ENCODE measurements around the gene NRROS. TPM values are rescaled to one million over a fixed set of nuclear protein-coding genes. Genes with fewer than 3 reads are reported as not detected.

The NRROS gene
- total RNA-seq, 2 experiments from 2014 or later: 21.9 to 23.6 TPM

DNA sequence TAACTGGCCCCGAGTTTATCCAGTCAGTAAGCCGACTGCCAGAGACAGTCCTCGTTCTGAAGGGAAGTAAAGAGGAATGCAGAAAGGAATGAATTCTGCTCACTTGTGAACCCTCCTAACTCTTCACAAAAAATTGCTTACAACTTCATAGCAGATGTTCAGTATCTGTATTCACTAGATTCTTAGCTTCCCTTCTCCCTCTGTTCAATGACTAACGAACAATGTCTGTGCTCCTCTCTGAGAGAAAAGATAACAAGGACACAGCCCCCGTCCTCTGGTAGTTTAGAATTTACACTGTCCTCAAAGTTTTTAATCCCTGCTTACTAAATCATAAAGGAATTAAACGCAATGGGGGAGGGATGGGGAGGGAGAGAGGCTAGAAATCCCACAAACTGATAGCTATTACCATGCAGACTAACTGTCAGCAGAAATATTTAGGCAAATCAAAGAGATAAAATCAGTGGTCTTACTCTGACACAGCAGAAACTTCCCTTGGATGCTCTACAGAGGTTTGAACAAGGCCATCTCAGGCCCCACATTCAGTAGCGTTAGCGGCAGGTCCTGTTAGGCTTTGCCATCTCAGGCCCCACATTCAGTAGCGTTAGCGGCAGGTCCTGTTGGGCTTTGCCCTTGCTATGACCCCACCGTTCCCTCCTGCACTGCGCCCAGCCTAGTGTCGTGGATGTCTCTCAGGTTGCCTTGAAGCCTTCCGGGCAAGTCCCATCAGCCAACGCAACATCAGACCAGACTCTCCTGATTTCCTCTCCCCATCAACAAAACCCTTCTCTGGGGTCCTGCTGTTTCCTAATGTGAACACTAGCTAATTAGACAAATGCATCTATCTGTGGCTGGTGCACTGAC, 23.4 kb downstream of the NRROS start:
- ChIA-PET CTCF (no interaction called here), POLR2A (no interaction called here)

- CTCF ChIA-PET: no interaction called here
- POLR2A ChIA-PET: interaction anchor here (0.6 kb wide), 1 partner anchor 496 kb away, joined by 4 read pairs; no protein-coding TSS in a partner anchor
Observed at GRCh38 chr3:196666001-196666867, 26.7 kb downstream of the NRROS start.

DNA sequence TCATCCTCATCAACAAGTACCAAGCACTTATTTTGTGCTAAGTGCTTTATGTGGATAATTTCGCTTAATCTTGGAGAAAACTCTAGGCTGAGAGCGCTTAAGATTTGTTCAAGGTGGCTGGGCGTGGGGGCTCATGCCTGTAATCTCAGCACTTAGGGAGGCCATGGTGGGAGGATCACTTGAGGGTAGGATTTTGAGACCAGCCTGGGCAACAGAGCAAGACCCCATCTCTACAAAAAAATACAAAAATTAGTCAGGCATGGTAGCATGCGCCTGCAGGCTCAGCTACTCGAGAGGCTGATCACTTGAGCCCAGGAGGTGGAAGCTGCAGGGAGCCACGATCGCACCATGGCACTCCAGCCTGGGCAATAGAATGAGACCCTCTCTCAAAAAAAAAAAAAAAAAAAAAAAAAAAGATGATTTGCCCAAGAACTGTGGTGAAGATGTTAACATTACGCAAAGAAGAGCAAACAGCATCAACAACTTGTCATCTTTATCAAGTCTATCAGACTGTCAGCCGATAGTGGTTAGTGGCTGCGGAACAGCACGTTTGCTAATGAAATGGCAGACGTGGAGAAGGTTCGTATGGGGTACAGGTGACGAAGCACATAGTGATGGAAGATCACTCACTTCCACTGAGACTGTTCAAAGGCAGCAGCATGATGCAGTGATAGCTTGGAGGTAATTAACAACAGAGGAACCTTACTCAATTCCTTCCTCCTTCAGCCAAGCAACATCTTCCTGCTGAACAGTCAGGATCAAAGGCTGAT, 27.7 kb downstream of the NRROS start:
- CTCF ChIA-PET: interaction anchor here (0.7 kb wide), 1 partner anchor 57 kb away, joined by 3 read pairs; no protein-coding TSS in a partner anchor
- POLR2A ChIA-PET: interaction anchor here (0.6 kb wide), 1 partner anchor 497 kb away, joined by 4 read pairs; no protein-coding TSS in a partner anchor

GRCh38 chr3:196670339-196670738, 30.8 kb downstream of the NRROS start:
- CTCF ChIA-PET: interaction anchor here (1.2 kb wide), 1 partner anchor 61 kb away, joined by 3 read pairs; no protein-coding TSS in a partner anchor
- POLR2A ChIA-PET: no interaction called here

GRCh38 chr3:196673632-196674031, 34.1 kb downstream of the NRROS start:
- ChIA-PET POLR2A (no interaction called here), CTCF (interaction anchor here (0.6 to 0.7 kb wide), 2 partner anchors 91 to 145 kb away, joined by 3 read pairs; no protein-coding TSS in a partner anchor)

GRCh38 chr3:196677353-196677752, 37.9 kb downstream of the NRROS start:
- ChIA-PET CTCF (interaction anchor here (1.3 kb wide), 1 partner anchor 13 kb away, joined by 3 read pairs; no protein-coding TSS in a partner anchor), POLR2A (no interaction called here)

- ChIA-PET POLR2A (no interaction called here), CTCF (interaction anchor here (1.3 kb wide), 1 partner anchor 12 kb away, joined by 3 read pairs; no protein-coding TSS in a partner anchor)
Observed at GRCh38 chr3:196677931-196678330, 38.4 kb downstream of the NRROS start.

DNA sequence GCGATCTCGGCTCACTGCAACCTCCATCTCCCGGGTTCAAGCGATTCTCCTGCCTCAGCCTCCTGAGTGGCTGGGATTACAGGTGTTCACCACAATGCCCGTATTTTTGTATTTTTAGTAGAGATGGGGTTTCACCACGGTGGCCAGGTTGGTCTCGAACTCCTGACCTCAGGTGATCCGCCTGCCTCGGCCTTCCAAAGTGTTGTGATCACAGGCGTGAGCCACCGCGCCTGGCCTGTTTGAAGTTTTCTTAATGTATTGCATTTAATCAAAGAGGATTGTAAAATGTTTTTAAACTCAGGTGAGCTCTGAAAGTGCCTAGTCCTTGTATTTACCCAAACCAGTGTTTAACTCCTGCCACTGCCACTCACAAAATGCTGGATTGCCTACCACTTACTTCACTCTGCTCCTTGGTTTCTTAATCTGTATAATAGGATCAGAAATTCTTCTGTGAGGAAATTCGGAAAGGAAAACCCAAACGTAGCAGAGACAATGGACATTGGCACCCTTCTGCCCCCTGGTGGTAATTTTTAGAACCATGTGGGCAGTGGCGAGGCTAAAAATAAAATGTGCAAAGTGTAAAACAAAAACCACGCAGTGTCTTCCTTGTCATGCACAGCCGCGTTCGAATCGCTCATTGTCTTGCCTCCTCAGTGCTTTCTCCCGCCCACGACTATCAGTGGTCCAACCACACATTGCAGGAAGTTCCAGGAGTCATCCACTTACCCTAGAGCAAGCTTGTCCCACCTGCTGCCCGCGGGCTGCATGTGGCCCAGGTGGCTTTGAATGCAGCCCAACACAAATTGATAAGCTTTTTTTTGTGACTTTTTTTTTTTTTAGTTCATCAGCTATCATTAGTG, 45.3 kb downstream of the NRROS start:
- ChIA-PET CTCF (interaction anchor here (0.6 to 6.6 kb wide), 13 partner anchors 9 to 156 kb away, joined by 3 to 77 read pairs (median 5); partner anchors contain the start of gene NRROS), POLR2A (interaction anchor here (1.1 kb wide), 1 partner anchor 75 kb away, joined by 4 read pairs; no protein-coding TSS in a partner anchor)

DNA sequence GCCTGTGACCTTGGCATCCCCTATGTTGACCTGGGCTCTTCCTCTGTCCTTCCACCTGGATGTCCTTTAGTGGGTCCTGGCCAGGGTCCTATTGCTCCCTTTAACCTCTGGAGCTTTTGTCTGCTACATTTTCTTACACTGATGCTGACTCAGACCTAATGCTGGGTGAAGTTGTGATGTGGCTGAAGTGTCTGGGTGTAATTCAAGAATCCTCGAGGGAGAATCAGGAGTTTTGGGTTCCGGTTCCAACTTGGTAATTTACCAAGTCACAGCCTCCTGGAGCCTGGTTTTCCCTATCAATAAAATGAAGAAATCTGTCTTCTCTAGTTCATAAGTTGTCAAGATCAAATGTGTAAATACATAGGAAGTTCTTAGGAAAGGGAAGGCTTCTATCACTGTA, 46.9 kb downstream of the NRROS start:
- ChIA-PET POLR2A (no interaction called here), CTCF (interaction anchor here (1.2 to 6.6 kb wide), 7 partner anchors 10 to 292 kb away, joined by 3 to 77 read pairs (median 5); no protein-coding TSS in a partner anchor)

GRCh38 chr3:196688349-196688748, 48.9 kb downstream of the NRROS start:
- ChIA-PET POLR2A (no interaction called here), CTCF (interaction anchor here (0.6 to 6.6 kb wide), 4 partner anchors 78 to 1038 kb away, joined by 3 to 77 read pairs (median 4); no protein-coding TSS in a partner anchor)

DNA sequence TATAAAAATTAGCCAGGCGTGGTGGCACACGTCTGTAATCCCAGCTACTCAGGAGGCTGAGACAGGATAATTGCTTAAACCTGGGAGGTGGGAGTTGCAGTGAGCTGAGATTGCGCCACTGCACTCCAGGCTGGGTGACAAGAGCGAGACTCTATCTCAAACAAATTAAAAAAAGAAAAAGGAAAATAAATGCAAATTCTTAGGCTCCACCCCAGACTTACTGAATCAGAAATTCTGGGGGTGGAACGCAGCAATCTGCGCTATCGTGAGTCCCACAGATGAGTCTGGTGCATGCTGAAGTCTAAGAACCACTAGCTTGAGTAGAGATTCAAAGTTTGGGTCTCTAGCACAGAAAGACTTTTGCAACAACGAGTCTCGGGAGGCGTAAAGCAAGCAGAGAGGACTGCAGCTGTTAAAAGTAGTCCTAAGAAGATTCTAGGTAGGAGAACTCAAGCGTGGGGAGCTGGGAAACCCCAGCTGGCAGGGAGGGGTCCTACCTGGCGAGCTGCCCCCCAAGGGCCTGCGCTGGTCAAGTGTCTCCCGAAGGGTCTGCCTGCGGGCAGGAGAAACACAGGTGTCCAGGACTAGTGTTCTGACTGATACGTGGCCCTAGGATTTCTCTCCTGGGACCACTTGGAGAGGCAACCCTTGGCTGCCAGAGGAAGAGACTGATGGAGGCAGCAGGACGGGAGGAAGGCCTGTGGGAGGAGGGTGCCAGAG, 50.6 kb downstream of the NRROS start:
- POLR2A ChIA-PET: no interaction called here

GRCh38 chr3:196691386-196691785, 51.9 kb downstream of the NRROS start:
- POLR2A ChIA-PET: no interaction called here

More for the DNA sequence above, 50.6 kb downstream of the NRROS start:
- CTCF ChIA-PET: interaction anchor here (1.6 to 6.6 kb wide), 3 partner anchors 13 to 84 kb away, joined by 3 to 77 read pairs (median 4); no protein-coding TSS in a partner anchor

GRCh38 chr3:196694202-196694638, 54.7 kb downstream of the NRROS start:
- CTCF ChIA-PET: interaction anchor here (0.7 to 1.3 kb wide), 3 partner anchors 9 to 117 kb away, joined by 3 to 5 read pairs (median 4); no protein-coding TSS in a partner anchor
- POLR2A ChIA-PET: interaction anchor here (0.5 to 0.6 kb wide), 2 partner anchors 71 to 418 kb away, joined by 6 to 7 read pairs; no protein-coding TSS in a partner anchor

More at GRCh38 chr3:196691386-196691785, 51.9 kb downstream of the NRROS start:
- CTCF ChIA-PET: interaction anchor here (0.7 kb wide), 1 partner anchor 28 kb away, joined by 4 read pairs; no protein-coding TSS in a partner anchor

GRCh38 chr3:196694941-196695848, 55.7 kb downstream of the NRROS start:
- CTCF ChIA-PET: interaction anchor here (0.6 to 2.5 kb wide), 2 partner anchors 10 to 211 kb away, joined by 3 to 11 read pairs; no protein-coding TSS in a partner anchor

DNA sequence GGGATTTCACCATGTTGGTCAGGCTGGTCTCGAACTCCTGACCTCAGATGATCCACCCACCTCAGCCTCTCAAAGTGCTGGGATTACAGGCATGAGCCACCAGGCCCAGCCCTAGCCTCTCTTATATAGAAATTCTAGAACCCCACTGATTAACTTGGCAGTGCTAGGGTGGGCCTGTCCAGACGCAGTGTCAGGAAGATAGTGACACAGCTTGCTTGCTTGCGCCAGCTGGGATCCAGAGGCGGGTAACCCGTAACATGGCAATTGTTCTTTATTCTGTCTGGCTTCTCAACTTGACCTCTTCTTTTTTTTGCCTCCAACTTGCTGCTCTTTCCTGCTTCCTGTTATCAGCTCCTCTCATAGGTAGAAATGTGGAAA, 56.3 kb downstream of the NRROS start:
- CTCF ChIA-PET: interaction anchor here (0.6 to 2.5 kb wide), 2 partner anchors 10 to 212 kb away, joined by 3 to 11 read pairs; no protein-coding TSS in a partner anchor
- POLR2A ChIA-PET: interaction anchor here (0.6 kb wide), 1 partner anchor 16 kb away, joined by 7 read pairs; the partner anchor contains the start of genes CEP19 and PIGX

More at GRCh38 chr3:196694941-196695848, 55.7 kb downstream of the NRROS start:
- POLR2A ChIA-PET: interaction anchor here (0.6 kb wide), 1 partner anchor 17 kb away, joined by 7 read pairs; the partner anchor contains the start of genes CEP19 and PIGX
